ENCODE data around the gene RALGDS.
"Not testable (repeated sequence)": the region's sequence is repeated elsewhere in the genome, so short reads cannot be mapped to it uniquely, and the experiment has no call there.

RALGDS gene

GRCh38 chr9:133066181-133066983 is 54.7 kb downstream of the RALGDS start:
- no peak overlapping the region for H3K4me3 ChIP-seq (ENCODE audit: low read length)
- H3K27me3 ChIP-seq (ENCODE audit: insufficient read depth, low read length): no peaks in the 10 kb centered on the region
- H3K27ac ChIP-seq (ENCODE audit: low read depth, low read length): no peak overlapping the region
- no peaks in the 10 kb centered on the region for H3K36me3 ChIP-seq (ENCODE audit: insufficient read depth, low read length)
- no peak overlapping the region for H3K9ac ChIP-seq (ENCODE audit: low read depth, low read length)
- no peaks in the 10 kb centered on the region for H3K9me3 ChIP-seq (ENCODE audit: insufficient read depth, low read depth, low read length)
- WGBS: 95% methylated on average over 25 of the region's 25 CpGs
- H3K4me1 ChIP-seq (ENCODE audit: insufficient read depth, low read length): peaks cover 1% of the 10 kb centered on the region; the same call in 1 of the 2 replicates

GRCh38 chr9:133065070-133065388 is 56.0 kb downstream of the RALGDS start:
- H3K36me3 ChIP-seq (ENCODE audit: insufficient read depth, low read length): no peaks in the 10 kb centered on the region
- H3K4me1 ChIP-seq (ENCODE audit: insufficient read depth, low read length): peaks cover 6% of the 10 kb centered on the region; the same call in 1 of the 2 replicates
- WGBS: 97% methylated on average over 17 of the region's 17 CpGs
- H3K4me3 ChIP-seq (ENCODE audit: low read length): no peak overlapping the region
- no peaks in the 10 kb centered on the region for H3K27me3 ChIP-seq (ENCODE audit: insufficient read depth, low read length)
- no peak overlapping the region for H3K27ac ChIP-seq (ENCODE audit: low read depth, low read length)
- no peaks in the 10 kb centered on the region for H3K9me3 ChIP-seq (ENCODE audit: insufficient read depth, low read depth, low read length)
- no peak overlapping the region for H3K9ac ChIP-seq (ENCODE audit: low read depth, low read length)

GRCh38 chr9:133064241-133065069 is 56.6 kb downstream of the RALGDS start:
- Histone ChIP-seq H3K36me3 (ENCODE audit: insufficient read depth, low read length) (no peaks in the 10 kb centered on the region), H3K4me3 (ENCODE audit: low read length) (no peak overlapping the region), H3K27me3 (ENCODE audit: insufficient read depth, low read length) (no peaks in the 10 kb centered on the region), H3K9ac (ENCODE audit: low read depth, low read length) (no peak overlapping the region), H3K4me1 (ENCODE audit: insufficient read depth, low read length) (peaks cover 12% of the 10 kb centered on the region), H3K9me3 (ENCODE audit: insufficient read depth, low read depth, low read length) (no peaks in the 10 kb centered on the region), H3K27ac (ENCODE audit: low read depth, low read length) (no peak overlapping the region)
- WGBS: 96% methylated on average over 30 of the region's 30 CpGs

- no peak overlapping the region for H3K27ac ChIP-seq (ENCODE audit: low read depth, low read length)
- H3K36me3 ChIP-seq (ENCODE audit: insufficient read depth, low read length): no peaks in the 10 kb centered on the region
- H3K4me3 ChIP-seq (ENCODE audit: low read length): no peak overlapping the region
- no peak overlapping the region for H3K9ac ChIP-seq (ENCODE audit: low read depth, low read length)
- H3K9me3 ChIP-seq (ENCODE audit: insufficient read depth, low read depth, low read length): no peaks in the 10 kb centered on the region
- no peaks in the 10 kb centered on the region for H3K27me3 ChIP-seq (ENCODE audit: insufficient read depth, low read length)
- peaks cover 14% of the 10 kb centered on the region for H3K4me1 ChIP-seq (ENCODE audit: insufficient read depth, low read length)
- 91% methylated on average over 14 of the region's 14 CpGs for WGBS
Measured at GRCh38 chr9:133063500-133064231, 57.4 kb downstream of the RALGDS start.

GRCh38 chr9:133063159-133063499 is 57.9 kb downstream of the RALGDS start:
- Histone ChIP-seq H3K4me1 (ENCODE audit: insufficient read depth, low read length) (peaks cover 14% of the 10 kb centered on the region), H3K27ac (ENCODE audit: low read depth, low read length) (no peak overlapping the region), H3K9ac (ENCODE audit: low read depth, low read length) (no peak overlapping the region), H3K36me3 (ENCODE audit: insufficient read depth, low read length) (peaks cover 5% of the 10 kb centered on the region), H3K4me3 (ENCODE audit: low read length) (no peak overlapping the region), H3K9me3 (ENCODE audit: insufficient read depth, low read depth, low read length) (no peaks in the 10 kb centered on the region), H3K27me3 (ENCODE audit: insufficient read depth, low read length) (no peaks in the 10 kb centered on the region)
- 97% methylated on average over 8 of the region's 8 CpGs for WGBS

- not testable (repeated sequence) for H3K4me3 ChIP-seq (ENCODE audit: low read length); H3K9me3 ChIP-seq (ENCODE audit: insufficient read depth, low read depth, low read length); H3K27ac ChIP-seq (ENCODE audit: low read depth, low read length); H3K36me3 ChIP-seq (ENCODE audit: insufficient read depth, low read length); H3K27me3 ChIP-seq (ENCODE audit: insufficient read depth, low read length); H3K9ac ChIP-seq (ENCODE audit: low read depth, low read length)
- WGBS: 84% methylated on average over 2 of the region's 8 CpGs
- peaks cover 14% of the 10 kb centered on the region for H3K4me1 ChIP-seq (ENCODE audit: insufficient read depth, low read length)
Measured at GRCh38 chr9:133062569-133062968, 58.5 kb downstream of the RALGDS start.

GRCh38 chr9:133061764-133062145 is 59.3 kb downstream of the RALGDS start, which contains the start of gene CEL:
Gene CEL, plus strand, starts transcription at chr9:133061981. Its CDS starts 22 bp downstream, at chr9:133062003.
- H3K27me3 ChIP-seq (ENCODE audit: insufficient read depth, low read length); H3K9me3 ChIP-seq (ENCODE audit: insufficient read depth, low read depth, low read length); H3K4me3 ChIP-seq (ENCODE audit: low read length): not testable (repeated sequence)
- WGBS: 83% methylated on average over 1 of the region's 9 CpGs
- Histone ChIP-seq H3K4me1 (ENCODE audit: insufficient read depth, low read length) (peaks cover 14% of the 10 kb centered on the region), H3K36me3 (ENCODE audit: insufficient read depth, low read length) (peaks cover 18% of the 10 kb centered on the region), H3K9ac (ENCODE audit: low read depth, low read length) (peak within 1 kb of the TSS; percentile 33; the same call in 1 of the 2 replicates), H3K27ac (ENCODE audit: low read depth, low read length) (peak within 1 kb of the TSS; percentile 52; the same call in 1 of the 2 replicates)

- H3K4me1 ChIP-seq (ENCODE audit: insufficient read depth, low read length): peaks cover 14% of the 10 kb centered on the region
- H3K4me3 ChIP-seq (ENCODE audit: low read length); H3K9me3 ChIP-seq (ENCODE audit: insufficient read depth, low read depth, low read length); H3K27me3 ChIP-seq (ENCODE audit: insufficient read depth, low read length): not testable (repeated sequence)
- H3K27ac ChIP-seq (ENCODE audit: low read depth, low read length): peak overlapping the region; percentile 52; the same call in 1 of the 2 replicates
- H3K9ac ChIP-seq (ENCODE audit: low read depth, low read length): peak overlapping the region; percentile 33; the same call in 1 of the 2 replicates
- 59% methylated on average over 14 of the region's 14 CpGs for WGBS
- H3K36me3 ChIP-seq (ENCODE audit: insufficient read depth, low read length): peaks cover 23% of the 10 kb centered on the region
Measured at GRCh38 chr9:133061019-133061763, 59.8 kb downstream of the RALGDS start.

- no peak overlapping the region for H3K4me3 ChIP-seq (ENCODE audit: low read length)
- H3K27ac ChIP-seq (ENCODE audit: low read depth, low read length): no peak overlapping the region
- H3K27me3 ChIP-seq (ENCODE audit: insufficient read depth, low read length): no peaks in the 10 kb centered on the region
- H3K9ac ChIP-seq (ENCODE audit: low read depth, low read length): no peak overlapping the region
- peaks cover 31% of the 10 kb centered on the region for H3K36me3 ChIP-seq (ENCODE audit: insufficient read depth, low read length)
- H3K9me3 ChIP-seq (ENCODE audit: insufficient read depth, low read depth, low read length): no peaks in the 10 kb centered on the region
- H3K4me1 ChIP-seq (ENCODE audit: insufficient read depth, low read length): peaks cover 14% of the 10 kb centered on the region
- WGBS: 13% methylated on average over 4 of the region's 6 CpGs
Measured at GRCh38 chr9:133060417-133060841, 60.6 kb downstream of the RALGDS start.

GRCh38 chr9:133059623-133060022 is 61.4 kb downstream of the RALGDS start:
- no peak overlapping the region for H3K27ac ChIP-seq (ENCODE audit: low read depth, low read length)
- 32% methylated on average over 7 of the region's 7 CpGs for whole genome bisulfite sequencing
- H3K36me3 ChIP-seq (ENCODE audit: insufficient read depth, low read length): peaks cover 39% of the 10 kb centered on the region
- no peak overlapping the region for H3K9ac ChIP-seq (ENCODE audit: low read depth, low read length)
- H3K4me1 ChIP-seq (ENCODE audit: insufficient read depth, low read length): peaks cover 14% of the 10 kb centered on the region
- H3K27me3 ChIP-seq (ENCODE audit: insufficient read depth, low read length): no peaks in the 10 kb centered on the region
- no peaks in the 10 kb centered on the region for H3K9me3 ChIP-seq (ENCODE audit: insufficient read depth, low read depth, low read length)
- H3K4me3 ChIP-seq (ENCODE audit: low read length): no peak overlapping the region

All from HUES64 (cell line).